Fibroblast of gingiva (primary cell): ENCODE results near the gene PSMD9.
"Not testable (repeated sequence)": the region's sequence is repeated elsewhere in the genome, so short reads cannot be mapped to it uniquely, and the experiment has no call there.

Source experiments
- DNase-seq: peaks from one replicate; pipeline ENCODE4 v3.0.0-alpha.2; 2011; ENCODE audit warnings: low read depth

Gene PSMD9

DNA sequence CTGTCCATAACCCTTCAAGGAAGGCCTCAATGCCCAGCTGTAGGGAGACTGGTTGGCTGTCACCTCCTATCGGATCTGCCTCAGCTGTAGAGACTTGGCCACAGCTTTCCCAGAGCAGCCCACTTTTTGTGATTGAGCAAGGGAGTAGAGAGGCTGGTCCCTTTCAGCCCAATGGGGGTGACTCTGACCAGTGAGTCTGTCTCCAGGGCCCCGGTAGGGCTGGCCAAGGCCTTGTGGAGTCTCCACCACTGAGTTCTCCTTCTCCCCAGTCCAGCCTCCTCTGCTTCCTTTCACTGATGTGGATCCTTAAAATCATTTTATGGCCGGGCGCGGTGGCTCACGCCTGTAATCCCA, 15.4 kb upstream of the PSMD9 start:
- no peak for DNase-seq

DNA sequence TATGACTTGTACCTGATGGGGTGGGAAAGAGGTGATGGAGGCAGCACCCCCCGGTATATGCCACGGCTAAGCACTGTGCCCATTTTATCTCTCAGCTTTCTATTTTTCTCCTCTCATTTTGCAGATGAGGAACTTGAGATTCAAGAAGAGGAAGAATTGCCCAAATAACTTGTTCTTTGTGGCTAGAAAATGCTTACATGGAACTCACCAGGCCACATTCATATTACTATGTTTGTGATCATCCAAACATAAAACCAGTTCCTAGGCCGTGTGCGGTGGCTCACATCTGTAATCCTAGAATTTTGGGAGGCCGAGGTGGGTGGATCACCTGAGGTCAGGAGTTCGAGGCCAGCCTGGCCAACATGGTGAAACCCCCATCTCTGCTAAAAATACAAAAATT, 14.5 kb upstream of the PSMD9 start:
- no peak for DNase-seq

DNA sequence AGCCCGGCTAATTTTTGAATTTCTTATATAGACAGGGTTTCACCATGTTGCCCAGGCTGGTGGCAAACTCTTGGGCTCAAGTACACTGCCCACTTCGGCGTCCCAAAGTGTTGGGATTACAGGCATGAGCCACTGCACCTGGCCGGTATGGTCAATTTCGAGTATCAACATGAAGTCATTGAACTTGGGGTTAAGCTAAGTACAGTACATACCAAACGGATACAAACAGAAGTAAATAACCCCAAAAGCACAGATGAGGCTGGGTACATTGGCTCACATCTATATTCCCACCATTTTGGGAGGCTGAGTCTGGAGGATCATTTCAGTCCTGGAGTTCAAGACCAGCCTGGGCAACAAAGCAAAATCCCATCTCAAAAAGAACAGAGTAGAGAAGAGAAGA, 13.0 kb upstream of the PSMD9 start:
- DNase-seq = no peak

DNA sequence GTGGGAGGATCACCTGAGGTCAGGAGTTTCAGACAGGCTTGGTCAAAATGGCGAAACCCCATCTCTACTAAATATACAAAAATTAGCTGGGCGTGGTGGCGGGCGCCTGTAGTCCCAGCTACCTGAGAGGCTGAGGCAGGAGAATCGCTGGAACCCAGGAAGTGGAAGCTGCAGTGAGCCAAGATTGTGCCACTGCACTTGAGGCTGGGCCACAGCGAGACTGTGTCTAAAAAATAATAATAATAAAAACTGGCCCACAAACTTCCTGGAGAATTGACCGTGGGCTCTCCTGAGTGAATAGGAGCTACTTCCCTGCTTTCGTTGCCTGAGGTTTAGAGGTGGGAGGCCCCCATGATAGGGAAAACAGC, 12.5 kb upstream of the PSMD9 start:
- not testable (repeated sequence) for DNase-seq

DNA sequence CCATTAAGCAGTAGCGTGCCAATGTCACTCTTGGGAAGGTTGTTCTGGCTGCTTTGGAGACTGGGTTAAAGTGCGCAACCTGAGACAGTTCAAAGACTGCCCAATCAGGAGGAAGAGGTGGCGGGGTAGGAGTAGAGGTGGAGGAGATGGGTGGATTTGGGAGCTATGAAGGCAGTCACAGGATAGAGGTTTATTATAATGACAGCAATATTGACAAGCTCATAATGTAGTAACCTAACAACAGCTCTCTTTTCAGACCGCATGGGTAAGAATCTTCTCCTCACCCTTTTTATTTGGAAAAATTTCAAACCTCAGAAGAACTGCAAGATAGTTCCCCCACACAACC, 5.3 kb upstream of the PSMD9 start:
- DNase-seq = no peak

DNA sequence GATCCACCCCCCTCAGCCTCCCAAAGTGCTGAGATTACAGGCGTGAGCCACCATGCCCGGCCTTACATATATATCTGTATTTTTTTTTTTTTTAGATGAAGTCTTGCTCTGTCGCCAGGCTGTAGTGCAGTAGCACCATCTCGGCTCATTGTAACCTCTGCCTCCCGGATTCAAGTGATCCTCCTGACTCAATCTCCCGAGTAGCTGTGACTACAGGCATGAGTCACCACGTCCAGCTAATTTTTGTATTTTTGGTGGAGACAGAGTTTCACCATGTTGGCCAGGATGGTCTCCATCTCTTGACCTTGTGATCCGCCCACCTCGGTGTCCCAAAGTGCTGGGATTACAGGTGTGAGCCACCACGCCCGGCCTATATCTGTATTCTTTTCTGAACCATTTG, 3.5 kb upstream of the PSMD9 start:
- DNase-seq = not testable (repeated sequence)

DNA sequence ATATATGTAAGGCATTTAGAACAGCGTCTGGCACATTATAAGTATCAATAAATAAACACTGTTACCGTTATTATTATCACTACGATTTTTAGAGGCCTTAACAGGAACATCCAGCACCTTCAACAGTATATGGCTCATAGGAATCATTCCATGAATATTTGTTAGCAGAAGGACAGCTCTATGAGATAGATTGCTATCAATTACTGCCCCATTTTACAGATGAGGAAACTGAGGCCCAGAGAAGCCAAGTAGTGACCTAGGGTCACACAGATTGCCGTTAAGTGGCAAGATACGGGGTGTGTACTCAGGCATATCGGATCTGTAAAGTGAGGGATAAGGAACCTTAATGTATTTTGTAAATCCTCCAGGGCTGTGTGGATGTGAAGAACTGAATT, 510 bp upstream of the PSMD9 start:
- DNase-seq = no peak

DNA sequence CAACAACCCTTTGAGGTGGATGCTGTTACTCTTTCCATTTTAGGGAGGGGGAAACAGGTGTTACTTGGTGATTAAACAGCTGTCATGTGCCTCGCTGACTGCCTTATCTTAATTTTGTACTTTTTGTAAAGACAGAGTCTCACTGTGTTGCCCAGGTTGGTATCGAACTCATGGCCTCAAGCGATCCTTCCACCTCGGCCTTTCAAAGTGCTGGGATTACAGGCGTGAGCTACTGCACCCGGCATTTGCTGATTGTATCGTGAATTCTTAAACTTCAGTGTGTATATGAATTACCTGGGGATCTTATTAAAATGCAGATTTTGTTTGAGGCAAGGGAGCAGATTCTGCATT, 659 bp downstream of the PSMD9 start:
- no peak for DNase-seq

DNA sequence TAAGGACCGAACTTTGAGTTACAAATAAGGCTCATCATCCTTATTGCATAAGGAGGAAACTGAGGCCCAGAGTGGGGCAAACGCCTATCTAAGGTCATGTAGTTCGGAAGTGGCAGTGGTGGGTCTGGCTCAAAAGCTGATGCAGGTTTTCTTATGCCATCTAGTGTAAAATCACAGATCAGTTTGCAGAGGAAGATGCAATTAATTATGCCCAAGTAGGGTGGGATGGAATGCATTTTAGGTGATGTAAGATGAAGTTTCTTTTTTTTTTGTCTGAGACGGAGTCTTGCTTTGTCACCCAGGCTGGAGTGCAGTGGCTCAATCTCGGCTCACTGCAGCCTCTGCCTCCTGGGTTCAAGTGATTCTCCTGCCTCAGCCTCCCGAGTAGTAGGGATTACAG, 1.1 kb downstream of the PSMD9 start:
- DNase-seq = peak; percentile 48

DNA sequence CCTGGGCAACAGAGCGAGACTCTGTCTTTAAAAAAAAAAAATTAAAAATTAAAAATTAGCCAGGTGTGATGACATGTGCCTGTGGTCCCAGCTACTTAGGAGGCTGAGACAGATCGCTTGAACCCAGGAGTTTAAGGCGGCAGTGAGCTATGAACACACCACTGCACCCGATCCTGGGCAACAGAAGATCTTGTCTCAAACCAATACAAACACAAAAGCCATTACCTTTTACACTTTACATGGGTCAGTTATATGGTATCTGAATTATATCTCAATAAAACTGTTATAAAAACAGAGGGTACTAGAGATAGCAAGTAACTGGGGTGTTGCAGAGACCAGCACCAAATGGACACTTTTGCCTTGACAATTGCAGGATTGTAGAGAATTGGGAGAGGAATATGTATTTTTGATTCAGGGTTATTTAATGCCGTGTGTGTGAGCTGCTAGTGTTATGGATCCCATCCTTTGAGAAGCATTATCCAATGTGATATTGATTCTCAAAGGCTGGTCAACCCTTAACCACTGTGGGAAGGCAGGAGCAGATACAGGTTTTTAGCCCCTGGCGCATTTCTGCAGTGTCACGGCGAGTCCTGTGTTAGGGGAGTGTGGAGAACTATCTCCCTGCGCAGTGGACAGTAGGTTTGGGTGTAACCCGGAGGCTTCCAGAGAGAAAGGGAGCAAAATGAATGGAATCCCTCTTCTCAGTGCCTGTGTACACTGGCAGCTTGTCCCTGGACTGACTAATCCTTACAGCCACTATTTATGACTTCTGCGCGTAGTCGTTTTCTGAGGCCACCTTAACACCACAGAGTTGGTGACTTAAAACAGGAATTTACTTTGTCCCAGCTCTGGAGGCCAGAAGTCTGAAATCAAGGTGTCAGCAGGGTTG, 4.3 kb downstream of the PSMD9 start:
- no peak for DNase-seq

DNA sequence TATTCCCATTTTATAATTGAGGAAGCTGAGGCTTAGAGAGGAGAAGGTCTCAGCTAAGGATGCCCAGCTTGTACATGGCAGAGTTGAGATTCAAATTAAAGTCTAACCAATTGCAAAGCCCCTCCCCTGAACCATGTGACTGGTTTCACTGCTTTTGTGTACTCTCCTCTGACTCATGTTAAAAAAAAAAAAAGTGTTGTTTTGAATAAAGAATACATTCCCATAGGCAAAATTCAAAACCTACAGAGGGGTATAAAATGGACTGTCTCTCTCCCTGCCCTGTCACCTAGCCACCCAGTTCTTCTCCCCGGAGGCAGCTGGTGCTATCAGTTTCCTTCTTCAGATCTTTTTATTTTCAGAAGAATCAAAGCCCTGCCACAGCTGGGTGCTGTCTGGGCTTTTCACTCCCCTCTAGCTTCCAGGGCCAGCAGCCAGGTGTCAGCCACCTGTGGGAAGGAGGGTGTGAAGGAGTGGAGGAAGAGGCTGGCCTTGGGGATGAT, 5.4 kb downstream of the PSMD9 start:
- peak; percentile 50 for DNase-seq

DNA sequence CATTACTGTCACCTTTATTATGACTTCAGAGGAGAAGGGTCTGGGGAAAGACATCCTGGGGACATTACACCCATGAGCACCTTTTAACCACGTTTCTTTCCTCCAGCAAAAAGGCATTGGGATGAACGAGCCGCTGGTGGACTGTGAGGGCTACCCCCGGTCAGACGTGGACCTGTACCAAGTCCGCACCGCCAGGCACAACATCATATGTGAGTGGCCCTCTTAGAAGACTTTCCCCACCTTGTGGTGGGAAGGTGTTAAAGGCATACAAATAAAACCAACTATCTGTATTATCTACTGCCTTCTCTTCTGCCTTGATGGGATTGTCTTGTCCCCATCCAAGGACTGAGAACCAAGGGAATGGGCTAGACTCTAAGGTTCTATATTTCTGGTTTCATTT, 6.0 kb downstream of the PSMD9 start:
- DNase-seq = peak; percentile 24

DNA sequence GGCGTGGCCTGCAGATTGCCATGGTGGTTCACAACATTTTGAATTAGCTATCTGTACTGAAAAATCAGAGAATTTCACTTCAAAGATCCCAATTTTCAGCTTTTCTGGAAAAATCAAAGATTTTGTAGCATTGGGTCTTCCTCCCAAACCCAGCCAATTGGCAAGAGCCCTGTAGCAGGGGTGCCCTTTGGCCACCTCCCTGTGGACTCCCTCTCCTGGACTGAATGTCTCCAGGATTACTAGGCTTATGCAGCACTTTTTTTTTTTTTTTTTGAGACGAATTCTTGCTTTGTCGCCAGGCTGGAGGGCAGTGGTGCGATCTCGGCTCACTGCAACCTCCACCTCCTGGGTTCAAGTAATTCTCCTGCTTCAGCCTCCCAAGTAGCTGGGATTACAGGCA, 9.7 kb downstream of the PSMD9 start:
- DNase-seq = no peak

DNA sequence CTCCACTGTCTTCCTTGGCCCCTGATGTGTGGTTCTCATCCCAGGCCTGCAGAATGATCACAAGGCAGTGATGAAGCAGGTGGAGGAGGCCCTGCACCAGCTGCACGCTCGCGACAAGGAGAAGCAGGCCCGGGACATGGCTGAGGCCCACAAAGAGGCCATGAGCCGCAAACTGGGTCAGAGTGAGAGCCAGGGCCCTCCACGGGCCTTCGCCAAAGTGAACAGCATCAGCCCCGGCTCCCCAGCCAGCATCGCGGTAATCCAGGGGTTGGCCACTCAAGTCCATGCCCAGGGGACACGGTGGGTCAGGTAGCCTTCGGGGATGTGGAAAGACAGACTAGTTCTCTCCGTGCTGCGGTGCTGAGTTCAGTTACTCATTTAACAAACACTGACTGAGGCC, 11.0 kb downstream of the PSMD9 start:
- no peak for DNase-seq

DNA sequence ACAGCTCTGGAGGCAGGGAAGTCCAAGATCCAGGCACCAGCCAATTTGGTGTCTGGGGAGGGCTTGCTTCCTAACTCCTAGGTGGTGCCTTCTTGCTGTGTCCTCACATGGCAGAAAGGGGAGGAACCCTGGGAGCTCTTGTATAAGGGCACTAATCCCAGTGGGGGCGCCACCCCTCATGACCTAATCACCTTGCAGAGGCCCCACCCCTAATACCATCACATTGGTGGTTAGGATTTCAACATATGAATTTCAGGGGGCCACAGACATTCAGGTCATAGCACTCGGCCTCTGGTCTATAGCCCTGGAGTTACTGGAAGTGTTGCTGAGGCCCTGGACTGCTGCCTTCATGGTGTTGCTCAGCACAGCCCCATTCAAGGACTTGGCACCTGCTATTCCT, 14.6 kb downstream of the PSMD9 start:
- peak; percentile 18 for DNase-seq

DNA sequence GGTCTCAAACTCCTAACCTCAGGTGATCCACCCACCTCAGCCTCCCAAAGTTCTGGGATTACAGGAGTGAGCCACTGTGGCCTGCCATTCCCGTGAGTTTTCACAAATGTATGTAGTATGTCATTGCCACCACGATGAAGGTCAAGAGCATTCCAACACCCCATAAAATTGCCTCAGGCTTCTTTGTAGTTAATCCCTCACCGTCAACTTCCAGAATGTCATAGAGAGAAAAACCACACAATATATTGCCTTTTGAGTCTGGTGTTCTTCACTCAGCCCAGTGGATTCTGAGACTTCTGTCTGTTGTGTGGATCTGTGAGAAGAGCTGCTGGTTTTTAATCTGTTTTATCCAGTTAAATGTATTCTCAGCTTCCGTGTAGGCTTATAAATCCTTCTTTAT, 17.2 kb downstream of the PSMD9 start:
- DNase-seq = no peak

DNA sequence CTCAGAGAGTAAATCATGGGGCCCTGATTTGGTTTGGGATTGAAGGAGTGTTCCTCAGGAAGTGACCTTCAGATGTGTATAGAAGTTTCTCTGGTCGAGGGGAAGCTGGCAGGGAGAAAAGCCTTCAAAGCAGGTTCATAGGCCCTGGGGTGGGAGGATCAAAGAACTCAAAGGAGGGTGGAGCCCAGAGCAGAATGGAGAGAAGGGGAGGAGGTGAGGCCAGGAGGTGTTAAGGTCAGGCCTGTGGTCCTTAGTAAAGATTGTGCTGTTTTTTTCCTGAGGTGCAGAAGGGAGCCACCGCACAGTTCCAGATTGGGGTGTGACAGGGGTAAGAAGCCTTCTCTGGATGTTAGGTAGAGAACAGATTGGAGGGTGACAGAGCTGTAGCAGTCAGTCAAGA, 20.1 kb downstream of the PSMD9 start:
- DNase-seq = no peak

DNA sequence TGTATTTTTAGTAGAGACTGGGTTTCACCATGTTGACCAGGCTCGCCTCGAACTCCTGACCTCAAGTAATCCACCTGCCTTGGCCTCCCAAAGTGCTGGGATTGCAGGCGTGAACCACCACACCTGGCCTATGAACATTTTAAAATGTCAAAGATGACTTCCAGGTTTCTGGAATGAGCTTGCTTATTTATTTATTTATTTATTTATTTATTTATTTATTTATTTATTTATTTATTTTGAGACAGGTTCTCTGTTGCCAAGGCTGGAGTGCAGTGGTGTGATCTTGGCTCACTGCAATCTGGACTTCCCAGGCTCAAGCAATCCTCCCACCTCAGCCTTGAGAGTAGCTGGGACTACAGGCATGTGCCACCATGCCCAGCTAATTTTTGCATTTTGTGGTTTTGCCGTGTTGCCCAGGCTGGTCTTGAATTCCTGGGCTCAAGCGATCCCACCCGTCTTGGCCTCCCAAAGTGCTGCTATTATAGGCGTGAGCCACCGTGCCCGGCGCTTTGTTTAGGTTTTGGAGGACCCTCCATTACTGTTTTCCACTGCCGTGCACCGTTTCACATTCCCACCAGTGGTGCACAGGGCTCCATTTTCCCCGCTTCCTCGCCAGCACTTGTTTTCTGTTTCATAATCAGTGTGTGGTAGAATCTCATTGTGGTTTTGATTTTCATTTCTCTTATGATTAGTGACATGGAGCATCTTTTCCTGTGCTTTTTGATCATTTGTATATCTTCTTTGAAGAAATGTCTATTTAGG, 23.4 kb downstream of the PSMD9 start:
- no peak for DNase-seq

DNA sequence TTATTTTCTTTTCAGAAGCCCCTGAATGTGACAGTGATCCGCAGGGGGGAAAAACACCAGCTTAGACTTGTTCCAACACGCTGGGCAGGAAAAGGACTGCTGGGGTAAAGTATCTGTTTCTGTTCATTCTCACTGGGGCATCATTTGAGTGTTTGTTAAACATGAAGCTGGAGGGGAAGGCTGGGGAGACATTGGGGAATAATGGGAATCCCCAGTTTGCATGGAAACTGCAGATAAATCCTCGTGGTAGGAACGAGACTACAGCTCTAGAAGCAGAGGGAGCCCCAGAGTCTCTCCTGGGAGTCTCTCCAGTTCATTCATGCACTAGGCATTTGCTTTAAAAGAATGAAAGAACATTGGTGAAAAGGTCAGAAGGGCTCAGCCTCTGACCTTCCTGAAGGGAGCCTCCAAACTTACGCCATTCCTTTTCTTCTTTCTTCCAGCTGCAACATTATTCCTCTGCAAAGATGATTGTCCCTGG, 27.3 kb downstream of the PSMD9 start:
- DNase-seq = peak; percentile 50

DNA sequence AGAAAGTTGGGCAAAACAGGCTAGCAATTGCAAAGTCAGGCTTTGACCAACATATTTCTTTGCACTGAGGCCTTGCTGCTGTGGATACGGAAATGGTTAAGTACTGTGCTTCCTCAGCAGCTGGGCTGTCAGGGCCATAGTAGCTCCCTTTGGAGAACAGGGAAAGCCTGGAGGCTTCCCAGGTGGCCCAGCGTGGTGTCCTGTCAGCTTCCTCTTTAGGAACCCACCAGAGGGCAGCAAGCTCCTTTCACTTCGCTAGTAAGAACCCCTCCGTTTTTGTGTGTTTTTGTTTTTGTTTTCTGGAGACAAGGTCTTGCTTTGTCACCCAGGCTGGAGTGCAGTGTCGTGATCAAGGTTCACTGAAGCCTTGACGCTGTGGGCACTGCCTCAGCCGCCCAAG, 28.1 kb downstream of the PSMD9 start:
- DNase-seq = no peak

DNA sequence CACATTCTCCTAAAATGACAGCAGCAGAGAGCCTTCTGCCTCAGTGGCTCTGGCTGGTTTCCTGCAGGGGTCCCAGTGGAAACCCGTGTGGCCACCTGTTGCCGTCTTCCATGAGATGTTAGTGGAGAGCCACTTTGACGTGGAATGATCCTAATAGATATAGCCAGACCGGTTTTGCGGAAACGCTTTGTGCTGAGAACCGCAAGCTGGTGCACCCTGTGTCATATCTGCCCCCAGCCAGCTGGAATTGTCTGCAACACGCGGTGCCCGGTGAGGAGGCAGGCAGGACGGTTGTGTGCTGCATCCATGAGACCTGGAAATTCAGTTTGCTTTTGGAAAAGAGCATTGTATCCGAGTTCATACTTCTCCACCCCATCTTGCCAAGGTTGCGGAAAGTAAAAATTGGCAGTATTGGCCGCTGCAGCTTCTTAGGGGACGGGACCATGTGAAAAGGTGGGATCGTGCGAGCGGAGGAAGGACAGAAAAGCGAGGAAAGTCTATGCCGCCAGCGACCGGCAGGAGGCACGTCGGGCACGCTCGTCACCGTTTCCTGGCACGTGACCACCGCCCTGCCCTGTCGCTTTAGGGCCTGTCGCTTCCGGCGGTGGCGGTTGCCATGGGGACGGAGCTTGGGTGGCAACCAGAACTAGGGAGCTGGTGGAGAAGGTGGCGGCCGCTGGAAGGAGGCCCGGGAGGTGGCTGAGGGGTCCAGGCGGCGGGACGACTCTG, 29.5 kb downstream of the PSMD9 start, which contains the start of gene CFAP251:
CFAP251 (plus strand) TSS at position 643 of the 729 bp plus-strand sequence. CDS start 2,714 bp downstream, outside the sequence.
- DNase-seq = peak; percentile 82

DNA sequence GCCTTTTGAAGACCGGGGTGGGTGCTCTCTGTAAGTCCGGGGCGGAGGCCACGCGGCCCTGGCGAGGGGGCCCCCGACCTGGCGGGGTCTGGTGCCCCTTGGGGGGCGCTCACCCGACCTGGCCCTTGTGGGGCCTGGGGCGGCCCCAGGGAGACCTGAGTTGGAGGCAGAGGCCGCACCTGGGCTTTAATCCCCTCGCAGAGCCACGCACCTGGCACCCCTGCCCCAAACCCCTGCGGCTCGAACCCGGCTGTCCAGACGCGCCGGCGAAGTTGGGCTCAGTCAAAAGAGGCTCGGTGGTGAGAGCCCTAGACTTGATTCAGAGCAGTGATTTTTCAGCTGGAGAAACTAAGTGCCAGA, 30.1 kb downstream of the PSMD9 start:
- no peak for DNase-seq

DNA sequence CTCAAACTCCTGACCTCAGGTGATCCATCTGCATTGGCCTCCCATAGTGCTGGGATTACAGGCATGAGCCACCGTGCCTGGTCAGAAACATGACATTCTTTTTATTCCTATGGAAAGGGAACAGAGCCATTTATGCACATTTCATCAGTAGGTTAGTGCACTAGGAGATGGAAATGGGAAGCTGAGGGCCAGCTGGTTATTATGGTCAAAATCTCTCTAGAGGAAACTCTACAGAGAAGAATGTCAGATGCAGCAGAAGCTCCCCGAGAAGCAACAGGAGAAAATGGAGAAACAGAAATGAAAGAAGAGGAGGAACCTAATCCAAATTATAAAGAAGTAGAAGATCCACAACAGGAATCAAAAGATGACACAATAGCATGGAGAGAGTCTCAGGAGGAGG, 32.5 kb downstream of the PSMD9 start:
- no peak for DNase-seq
